ENCODE measurements around the gene CLEC16A. TPM values are rescaled to one million over a fixed set of nuclear protein-coding genes. Genes with fewer than 3 reads are reported as not detected.

The CLEC16A gene
- total RNA-seq, 4 donors from 2014 or later = 7.6 to 65.6 (median 28.0) TPM

DNA sequence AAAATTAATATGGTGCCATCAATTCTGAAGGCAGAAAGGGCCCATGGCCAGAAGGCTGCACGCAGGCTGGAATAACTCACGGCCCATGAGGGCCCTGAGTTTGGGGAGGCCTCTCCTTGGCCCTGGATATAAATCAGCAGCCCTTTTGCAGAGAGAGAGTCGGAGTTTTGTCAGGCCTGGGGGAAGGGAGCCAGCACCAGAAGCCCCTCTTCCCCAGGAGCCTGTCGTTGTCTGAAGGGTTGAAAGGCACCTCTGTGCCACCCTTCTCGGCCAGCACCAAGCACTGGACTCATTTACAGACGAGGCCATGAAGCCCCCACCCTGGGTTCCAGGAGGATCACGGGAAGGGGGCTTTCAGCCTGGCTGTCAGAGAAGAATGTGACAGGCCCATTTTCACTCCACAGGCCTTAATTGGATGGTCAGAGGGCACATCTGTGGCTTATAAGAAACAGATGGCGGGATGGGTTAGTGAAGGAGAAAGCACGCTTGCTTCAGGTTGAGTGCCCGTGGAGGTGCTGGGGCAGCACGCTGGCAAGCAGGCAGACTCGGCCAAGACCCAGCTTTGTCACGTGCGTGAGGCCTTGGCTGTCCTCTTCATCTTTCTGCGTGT lies 140.6 kb downstream of the CLEC16A start:
- Histone ChIP-seq H3K9me3 (no peaks in the 10 kb centered on the region), H3K27me3 (no peaks in the 10 kb centered on the region), H3K4me1 (peaks cover 28% of the 10 kb centered on the region in 2 donors), H3K36me3 (no peaks in the 10 kb centered on the region), H3K27ac (peak overlapping the region; percentile 49 to 81), H3K4me3 (no peak overlapping the region)
- intact Hi-C loops (cut with DNase I; ENCODE audit: low total_unique reads) = no loop called here
- DNase-seq = peak; percentile 74 to 80
- no peak for TF ChIP-seq POLR2A (IDR thresholded peaks at IDR 0.05)

DNA sequence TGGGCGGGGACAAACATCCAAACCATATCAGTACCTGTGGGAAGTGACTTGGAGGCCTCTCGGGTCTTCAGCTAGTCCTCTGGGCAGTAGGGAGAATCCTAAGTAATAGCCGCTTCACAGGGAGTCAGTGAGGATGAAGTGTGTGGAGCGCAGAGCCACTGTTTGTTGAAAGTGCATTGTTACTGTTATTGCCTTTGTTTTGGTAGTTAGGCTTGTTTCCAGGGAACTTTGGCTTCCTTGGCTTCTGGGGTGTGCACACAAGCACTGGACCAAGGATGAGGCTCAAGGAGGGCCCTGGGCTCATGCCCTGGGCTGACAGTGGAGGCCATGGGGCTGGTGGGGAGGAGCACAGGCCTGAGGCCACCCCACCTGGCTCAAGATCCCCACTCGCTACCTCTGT lies 141.6 kb downstream of the CLEC16A start:
- Histone ChIP-seq H3K4me1 (peaks cover 18 to 22% of the 10 kb centered on the region in 2 donors), H3K27me3 (no peaks in the 10 kb centered on the region), H3K9me3 (no peaks in the 10 kb centered on the region), H3K4me3 (no peak overlapping the region), H3K27ac (peak overlapping the region; percentile 49 to 81), H3K36me3 (no peaks in the 10 kb centered on the region)
- TF ChIP-seq, protein P1, sequence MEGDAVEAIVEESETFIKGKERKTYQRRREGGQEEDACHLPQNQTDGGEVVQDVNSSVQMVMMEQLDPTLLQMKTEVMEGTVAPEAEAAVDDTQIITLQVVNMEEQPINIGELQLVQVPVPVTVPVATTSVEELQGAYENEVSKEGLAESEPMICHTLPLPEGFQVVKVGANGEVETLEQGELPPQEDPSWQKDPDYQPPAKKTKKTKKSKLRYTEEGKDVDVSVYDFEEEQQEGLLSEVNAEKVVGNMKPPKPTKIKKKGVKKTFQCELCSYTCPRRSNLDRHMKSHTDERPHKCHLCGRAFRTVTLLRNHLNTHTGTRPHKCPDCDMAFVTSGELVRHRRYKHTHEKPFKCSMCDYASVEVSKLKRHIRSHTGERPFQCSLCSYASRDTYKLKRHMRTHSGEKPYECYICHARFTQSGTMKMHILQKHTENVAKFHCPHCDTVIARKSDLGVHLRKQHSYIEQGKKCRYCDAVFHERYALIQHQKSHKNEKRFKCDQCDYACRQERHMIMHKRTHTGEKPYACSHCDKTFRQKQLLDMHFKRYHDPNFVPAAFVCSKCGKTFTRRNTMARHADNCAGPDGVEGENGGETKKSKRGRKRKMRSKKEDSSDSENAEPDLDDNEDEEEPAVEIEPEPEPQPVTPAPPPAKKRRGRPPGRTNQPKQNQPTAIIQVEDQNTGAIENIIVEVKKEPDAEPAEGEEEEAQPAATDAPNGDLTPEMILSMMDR (IDR thresholded peaks at IDR 0.05) = no peak
- no peak for TF ChIP-seq POLR2A (IDR thresholded peaks at IDR 0.05)
- intact Hi-C loops (cut with DNase I; ENCODE audit: low total_unique reads) = no loop called here
- DNase-seq = no peak

DNA sequence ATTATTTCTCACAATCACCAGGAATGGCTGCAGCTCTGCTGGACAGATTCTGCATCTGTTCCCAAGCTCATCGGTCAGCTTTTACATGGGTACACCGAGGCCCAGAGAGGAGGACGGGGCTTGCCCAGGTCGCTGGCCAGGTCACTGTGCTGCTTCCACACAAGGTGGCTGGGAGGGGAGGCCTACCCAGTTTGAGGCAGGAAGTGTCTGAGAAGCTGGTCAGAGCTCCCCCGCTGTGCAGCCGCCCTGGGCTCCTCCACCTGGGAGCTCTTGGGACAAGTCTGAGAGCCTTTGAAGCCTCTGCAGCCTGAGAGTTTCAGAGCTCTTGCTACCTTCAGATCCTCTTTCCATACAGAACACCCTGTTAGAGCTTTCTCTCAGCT lies 143.3 kb downstream of the CLEC16A start:
- Histone ChIP-seq H3K4me1 (peaks cover 17 to 18% of the 10 kb centered on the region in 2 donors), H3K9me3 (no peaks in the 10 kb centered on the region), H3K27ac (peak overlapping the region in 1 of 2 donors; percentile 81), H3K4me3 (no peak overlapping the region), H3K36me3 (no peaks in the 10 kb centered on the region), H3K27me3 (no peaks in the 10 kb centered on the region)
- TF ChIP-seq, protein P1 (IDR thresholded peaks at IDR 0.05) = no peak
- TF ChIP-seq POLR2A (IDR thresholded peaks at IDR 0.05) = no peak
- DNase-seq = no peak
- intact Hi-C loops (cut with DNase I; ENCODE audit: low total_unique reads) = no loop called here

DNA sequence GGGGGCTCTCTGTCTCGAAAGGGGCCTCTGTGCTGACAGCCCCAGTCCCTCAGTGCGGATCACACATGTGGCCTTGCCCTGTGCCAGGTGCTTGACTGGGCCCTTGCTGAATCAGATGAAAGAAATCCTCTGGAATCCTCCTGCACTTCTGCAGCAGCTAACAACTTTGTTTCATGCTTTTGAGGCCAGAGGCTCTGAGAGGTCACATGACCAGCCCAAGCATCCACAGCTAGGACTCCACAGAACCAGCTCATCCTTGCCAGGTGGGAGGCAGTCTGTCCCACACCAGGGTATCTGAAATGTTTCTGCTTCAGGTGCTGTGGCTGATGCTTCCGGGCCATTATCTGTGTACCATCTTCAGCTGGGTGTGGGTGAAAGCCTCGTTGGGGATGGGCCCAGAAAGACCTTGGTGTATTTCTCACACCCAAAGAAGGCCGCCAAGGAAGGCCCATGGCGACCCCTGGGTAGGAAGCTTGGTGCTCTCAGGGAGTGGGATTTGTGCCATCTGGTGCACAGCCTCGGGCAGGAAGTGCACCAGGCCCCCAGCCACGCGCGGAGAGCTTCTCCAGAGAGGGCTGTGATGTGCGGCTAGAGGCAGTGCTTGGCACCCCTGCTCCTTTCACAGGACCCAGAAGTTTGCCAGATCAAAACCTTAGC lies 143.8 kb downstream of the CLEC16A start:
- no peak for TF ChIP-seq POLR2A (IDR thresholded peaks at IDR 0.05)
- TF ChIP-seq, protein P1 (IDR thresholded peaks at IDR 0.05) = no peak
- Histone ChIP-seq H3K4me3 (no peak overlapping the region), H3K4me1 (peaks cover 17 to 18% of the 10 kb centered on the region in 2 donors), H3K9me3 (no peaks in the 10 kb centered on the region), H3K36me3 (no peaks in the 10 kb centered on the region), H3K27me3 (no peaks in the 10 kb centered on the region), H3K27ac (peak overlapping the region in 1 of 2 donors; percentile 81)
- intact Hi-C loops (cut with DNase I; ENCODE audit: low total_unique reads) = no loop called here
- no peak for DNase-seq

DNA sequence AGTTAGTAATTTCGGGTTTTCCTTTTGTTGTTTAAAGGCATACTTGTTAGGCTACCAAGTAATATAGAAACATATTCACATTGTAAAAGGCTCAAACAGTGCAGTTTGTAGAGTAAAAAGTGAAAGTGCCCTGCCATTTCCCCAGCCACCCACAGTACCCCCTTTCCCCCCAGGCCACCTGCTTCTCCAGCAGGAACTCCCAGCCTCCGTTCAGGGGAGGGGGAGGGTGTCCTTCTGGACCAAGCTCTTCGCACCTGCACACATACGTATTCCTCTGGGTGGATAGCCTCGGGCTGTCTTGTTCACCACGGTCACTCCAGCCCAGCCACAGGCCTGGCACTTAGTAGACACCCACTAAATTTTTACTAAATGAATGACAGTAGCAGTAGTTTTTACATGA lies 144.5 kb downstream of the CLEC16A start:
- intact Hi-C loops (cut with DNase I; ENCODE audit: low total_unique reads) = no loop called here
- DNase-seq = no peak

More for the DNA sequence above, 144.5 kb downstream of the CLEC16A start:
- Histone ChIP-seq H3K27me3 (no peaks in the 10 kb centered on the region), H3K9me3 (no peaks in the 10 kb centered on the region), H3K36me3 (no peaks in the 10 kb centered on the region), H3K27ac (no peak overlapping the region), H3K4me3 (no peak overlapping the region), H3K4me1 (peaks cover 17 to 18% of the 10 kb centered on the region in 2 donors)
- TF ChIP-seq, protein P1 (IDR thresholded peaks at IDR 0.05) = no peak
- TF ChIP-seq POLR2A (IDR thresholded peaks at IDR 0.05) = no peak
